ENCODE results near the gene MARCO. TPM values are rescaled to one million over a fixed set of nuclear protein-coding genes. Genes with fewer than 3 reads are reported as not detected.

Gene MARCO
- total and polyA plus RNA-seq, 10 of the 15 experiments (the other 5 are each of a cell fraction or from before 2014, with no cell fraction given), result 0.13 to 0.67 (median 0.32) TPM; not detected in 5

- RAD21 ChIA-PET (ENCODE audit: unreplicated experiment), result interaction anchor here (1.3 to 2.9 kb wide), 2 partner anchors 18 to 126 kb away, joined by 3 to 29 read pairs; no protein-coding TSS in a partner anchor
- DNase-seq (ENCODE audit: low read depth, low spot score) (no peak), ATAC-seq (no peak), FAIRE-seq (no peak)
- Histone ChIP-seq H2AFZ (ENCODE audit: control insufficient read depth, low read depth, low read length) (no peak overlapping the region), H3K4me2 (ENCODE audit: control insufficient read depth, insufficient read depth) (no peak overlapping the region), H3K27me3 (replicated peaks in 1 of 2; ENCODE audit: control insufficient read depth in 2 of 2, insufficient read depth in 2 of 2, low read length in 1 of 2) (peaks cover 8 to 11% of the 10 kb centered on the region in 2 experiments), H3K4me1 (ENCODE audit: control insufficient read depth, insufficient read depth, low read length) (no peaks in the 10 kb centered on the region), H3K79me2 (ENCODE audit: control insufficient read depth, insufficient read depth, low read length) (no peaks in the 10 kb centered on the region), H3K9ac (ENCODE audit: control insufficient read depth, insufficient read depth, low read length) (no peak overlapping the region), H3K36me3 (ENCODE audit: control insufficient read depth in 2 of 2, insufficient read depth in 2 of 2, low read length in 1 of 2) (no peaks in the 10 kb centered on the region), H3K27ac (ENCODE audit: control insufficient read depth, insufficient read depth) (no peak overlapping the region), H3K4me3 (no peak overlapping the region), H4K20me1 (ENCODE audit: control insufficient read depth, insufficient read depth) (no peaks in the 10 kb centered on the region), H3K9me3 (replicated peaks; ENCODE audit: control insufficient read depth, insufficient read depth, low read length) (no peaks in the 10 kb centered on the region)
- intact Hi-C loops (cut with micrococcal nuclease; ENCODE audit: unreplicated experiment), result no loop called here
- TF ChIP-seq CBX5 (IDR thresholded peaks at IDR 0.05; ENCODE audit: low read depth) (no peak), YY1 (IDR thresholded peaks at IDR 0.05; ENCODE audit: low read depth, low read length) (no peak), PRDM15 (CRISPR knock-in tag; IDR thresholded peaks at IDR 0.05) (no peak), CHD4 (IDR thresholded peaks at IDR 0.05) (no peak), ZNF207 (IDR thresholded peaks at IDR 0.05; ENCODE audit: borderline replicate concordance) (no peak), BACH1 (IDR thresholded peaks at IDR 0.05; ENCODE audit: borderline replicate concordance) (no peak), CREM (IDR thresholded peaks at IDR 0.05; ENCODE audit: low read depth) (no peak), NRF1 (conservative IDR thresholded peaks at IDR 0.05; ENCODE audit: low read depth, low read length) (no peak), FOXM1 (IDR thresholded peaks at IDR 0.05; ENCODE audit: low read depth, low read length) (no peak), SIN3A (IDR thresholded peaks at IDR 0.05; ENCODE audit: low read depth, low read length) (no peak), POU2F2 (IDR thresholded peaks at IDR 0.05; ENCODE audit: borderline replicate concordance, low read depth, low read length) (no peak), RAD21 (IDR thresholded peaks at IDR 0.05; ENCODE audit: insufficient read depth, low read depth, low read length) (peak; percentile 28; the same call in 1 of the 2 replicates)
- TF ChIP-seq, protein P1, sequence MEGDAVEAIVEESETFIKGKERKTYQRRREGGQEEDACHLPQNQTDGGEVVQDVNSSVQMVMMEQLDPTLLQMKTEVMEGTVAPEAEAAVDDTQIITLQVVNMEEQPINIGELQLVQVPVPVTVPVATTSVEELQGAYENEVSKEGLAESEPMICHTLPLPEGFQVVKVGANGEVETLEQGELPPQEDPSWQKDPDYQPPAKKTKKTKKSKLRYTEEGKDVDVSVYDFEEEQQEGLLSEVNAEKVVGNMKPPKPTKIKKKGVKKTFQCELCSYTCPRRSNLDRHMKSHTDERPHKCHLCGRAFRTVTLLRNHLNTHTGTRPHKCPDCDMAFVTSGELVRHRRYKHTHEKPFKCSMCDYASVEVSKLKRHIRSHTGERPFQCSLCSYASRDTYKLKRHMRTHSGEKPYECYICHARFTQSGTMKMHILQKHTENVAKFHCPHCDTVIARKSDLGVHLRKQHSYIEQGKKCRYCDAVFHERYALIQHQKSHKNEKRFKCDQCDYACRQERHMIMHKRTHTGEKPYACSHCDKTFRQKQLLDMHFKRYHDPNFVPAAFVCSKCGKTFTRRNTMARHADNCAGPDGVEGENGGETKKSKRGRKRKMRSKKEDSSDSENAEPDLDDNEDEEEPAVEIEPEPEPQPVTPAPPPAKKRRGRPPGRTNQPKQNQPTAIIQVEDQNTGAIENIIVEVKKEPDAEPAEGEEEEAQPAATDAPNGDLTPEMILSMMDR (IDR thresholded peaks at IDR 0.05 in 2 of 3, conservative IDR thresholded peaks at IDR 0.05 in 1 of 3; ENCODE audit: control insufficient read depth in 2 of 3, extremely low read depth in 1 of 3, insufficient read depth in 1 of 3, low read depth in 3 of 3, low read length in 3 of 3), result peak in 1 of 3 experiments; percentile 18; a peak in 2 of 6 replicates
- TF ChIP-seq, protein P2, sequence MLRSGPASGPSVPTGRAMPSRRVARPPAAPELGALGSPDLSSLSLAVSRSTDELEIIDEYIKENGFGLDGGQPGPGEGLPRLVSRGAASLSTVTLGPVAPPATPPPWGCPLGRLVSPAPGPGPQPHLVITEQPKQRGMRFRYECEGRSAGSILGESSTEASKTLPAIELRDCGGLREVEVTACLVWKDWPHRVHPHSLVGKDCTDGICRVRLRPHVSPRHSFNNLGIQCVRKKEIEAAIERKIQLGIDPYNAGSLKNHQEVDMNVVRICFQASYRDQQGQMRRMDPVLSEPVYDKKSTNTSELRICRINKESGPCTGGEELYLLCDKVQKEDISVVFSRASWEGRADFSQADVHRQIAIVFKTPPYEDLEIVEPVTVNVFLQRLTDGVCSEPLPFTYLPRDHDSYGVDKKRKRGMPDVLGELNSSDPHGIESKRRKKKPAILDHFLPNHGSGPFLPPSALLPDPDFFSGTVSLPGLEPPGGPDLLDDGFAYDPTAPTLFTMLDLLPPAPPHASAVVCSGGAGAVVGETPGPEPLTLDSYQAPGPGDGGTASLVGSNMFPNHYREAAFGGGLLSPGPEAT (IDR thresholded peaks at IDR 0.05; ENCODE audit: low read depth), result no peak
- CTCF ChIA-PET, result interaction anchor here (1.3 kb wide), 1 partner anchor 90 kb away, joined by 4 read pairs; no protein-coding TSS in a partner anchor
- WGBS (ENCODE audit: insufficient coverage, insufficient replicate concordance, low lambda C conversion rate, missing lambda C conversion rate), result 36% methylated on average over 2 of the region's 2 CpGs
- POLR2A ChIA-PET, result no interaction called here
- no TSS peak for BruUV-seq (replicated peaks)
- SMC1A ChIA-PET (ENCODE audit: uncharacterized antibody, unreplicated experiment), result interaction anchor here (2.2 to 2.4 kb wide), 2 partner anchors 90 to 126 kb away, joined by 12 to 13 read pairs; no protein-coding TSS in a partner anchor
- in situ Hi-C loops (cut with MboI), result no loop called here
These were observed 66.1 kb downstream of the MARCO start for GRCh38 chr2:119008108-119008507.
